GM21737 (cell line): ENCODE results near the gene EPM2AIP1.
A peak's percentile ranks its signal among the peaks of the same experiment; 100 is the strongest.
"Not testable (repeated sequence)": the region's sequence is repeated elsewhere in the genome, so short reads cannot be mapped to it uniquely, and the experiment has no call there.

Source experiments
- ATAC-seq: cut with Tn5 transposase; IDR thresholded peaks from one replicate; pipeline ENCODE4 v1.9.1; 2021; ENCODE audit warnings: mild to moderate bottlenecking, moderate library complexity; ENCODE audit not compliant: unreplicated experiment

Gene EPM2AIP1

DNA sequence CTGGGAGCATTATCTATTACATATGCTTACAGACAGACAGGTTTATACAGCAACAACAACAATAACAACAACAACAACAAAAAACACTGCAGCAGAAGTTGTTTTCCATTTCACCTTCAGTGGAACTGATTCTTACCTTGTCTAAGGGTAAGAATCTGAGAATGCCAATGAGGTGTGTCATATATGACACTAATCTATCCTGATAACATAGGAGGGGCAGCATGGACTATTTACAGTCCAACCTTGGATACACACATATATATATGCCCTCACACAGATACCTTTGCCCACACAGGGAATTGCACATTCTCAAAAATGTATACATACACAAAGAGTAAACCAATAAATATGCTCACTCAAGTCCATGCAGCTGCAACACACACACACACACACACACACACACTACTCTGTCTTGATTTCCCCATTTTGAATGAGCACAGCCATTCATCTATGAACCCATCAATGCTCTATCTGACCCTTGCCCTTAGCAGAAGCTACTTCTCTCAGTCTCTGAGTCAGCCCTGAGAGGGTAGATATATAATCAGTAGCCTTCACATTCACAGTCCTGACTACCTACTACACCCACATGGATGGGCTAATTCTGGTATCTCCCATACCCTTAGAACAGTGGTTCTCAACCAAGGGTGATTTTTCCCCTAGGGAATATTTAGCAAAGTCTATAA, 38.3 kb downstream of the EPM2AIP1 start:
- ATAC-seq: no peak

DNA sequence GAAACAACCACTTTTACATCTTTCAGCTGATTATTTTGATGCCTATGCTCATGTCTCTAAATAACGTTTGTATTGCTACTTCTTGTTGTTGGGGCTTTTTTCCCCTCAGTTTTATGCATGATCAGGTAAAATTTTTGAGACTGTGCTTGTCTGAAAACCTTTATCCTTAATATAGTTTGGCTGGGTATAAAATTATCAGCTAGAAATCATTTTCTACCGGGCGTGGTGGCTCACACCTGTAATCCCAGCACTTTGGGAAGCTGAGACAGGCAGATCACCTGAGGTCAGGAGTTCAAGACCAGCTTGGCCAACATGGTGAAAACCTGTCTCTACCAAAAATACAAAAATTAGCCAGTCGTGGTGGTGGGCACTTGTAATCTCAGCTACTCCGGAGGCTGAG, 45.1 kb downstream of the EPM2AIP1 start:
- ATAC-seq: not testable (repeated sequence)

DNA sequence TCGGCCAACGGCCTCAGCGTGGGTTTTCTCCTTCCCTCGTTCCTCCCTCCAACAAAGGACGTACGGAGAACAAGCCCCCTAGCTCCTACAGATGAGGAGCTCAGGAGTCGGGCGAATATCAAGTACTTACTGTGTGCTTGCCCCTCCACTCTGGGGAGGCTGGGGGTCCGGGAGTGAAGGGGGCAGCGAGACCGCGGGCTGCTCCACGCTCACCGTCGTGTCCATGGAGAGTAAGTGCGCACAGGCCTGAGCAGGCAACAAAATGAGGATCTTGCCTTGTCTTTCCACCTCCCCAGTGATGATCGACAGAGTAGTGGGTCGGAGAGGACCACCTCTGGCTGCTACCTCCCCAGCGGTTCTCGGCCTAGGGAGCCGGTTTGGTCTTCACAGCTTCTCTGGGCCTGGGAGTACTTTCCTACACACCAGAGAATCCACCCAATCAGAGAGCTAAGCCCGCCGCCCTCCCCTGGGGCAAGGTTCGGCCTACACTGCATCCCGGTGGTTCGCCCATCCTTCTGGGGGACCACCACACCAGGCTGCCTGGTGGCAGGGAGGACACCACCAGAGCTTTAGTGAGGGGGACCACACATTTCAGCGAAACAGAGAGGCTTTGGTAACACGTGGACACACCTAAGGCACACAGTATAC, 47.5 kb downstream of the EPM2AIP1 start:
- no peak for ATAC-seq

DNA sequence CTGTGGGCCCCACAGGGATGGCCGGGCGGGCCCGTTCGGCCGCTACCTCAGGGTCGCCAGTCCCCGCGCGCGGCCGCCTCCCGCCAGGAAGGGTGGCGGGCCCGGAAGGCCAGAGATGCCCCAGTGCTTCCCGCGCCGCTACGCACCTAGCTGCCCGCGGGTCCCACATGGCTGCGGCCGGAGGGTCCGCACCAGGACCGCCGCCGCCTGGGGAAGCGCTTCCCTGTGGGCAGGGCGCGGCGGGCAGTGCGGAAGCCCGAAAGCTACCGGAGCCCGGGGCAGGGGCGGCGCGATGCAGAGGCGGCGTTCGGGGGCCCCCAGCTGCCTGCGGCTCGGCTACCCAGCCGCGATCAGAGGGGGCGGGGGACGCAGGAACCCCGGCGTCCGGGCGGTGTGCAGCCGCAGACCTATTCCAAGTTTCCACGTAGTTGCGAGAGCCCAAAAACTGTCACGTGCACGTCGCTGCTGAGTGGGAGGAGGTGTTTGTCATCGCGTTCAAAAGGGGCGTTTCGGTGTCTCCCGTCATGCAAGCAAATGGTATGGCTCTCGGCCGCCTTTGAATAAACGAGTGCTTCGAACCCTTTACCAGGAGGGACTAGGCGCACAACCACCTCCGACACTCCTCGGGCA, 48.2 kb downstream of the EPM2AIP1 start, which contains the start of gene TRANK1:
Gene TRANK1 (minus strand): TSS at position 414 of the 630 bp plus-strand sequence. CDS start 245 bp downstream, at position 169.
- peak; percentile 63 for ATAC-seq

DNA sequence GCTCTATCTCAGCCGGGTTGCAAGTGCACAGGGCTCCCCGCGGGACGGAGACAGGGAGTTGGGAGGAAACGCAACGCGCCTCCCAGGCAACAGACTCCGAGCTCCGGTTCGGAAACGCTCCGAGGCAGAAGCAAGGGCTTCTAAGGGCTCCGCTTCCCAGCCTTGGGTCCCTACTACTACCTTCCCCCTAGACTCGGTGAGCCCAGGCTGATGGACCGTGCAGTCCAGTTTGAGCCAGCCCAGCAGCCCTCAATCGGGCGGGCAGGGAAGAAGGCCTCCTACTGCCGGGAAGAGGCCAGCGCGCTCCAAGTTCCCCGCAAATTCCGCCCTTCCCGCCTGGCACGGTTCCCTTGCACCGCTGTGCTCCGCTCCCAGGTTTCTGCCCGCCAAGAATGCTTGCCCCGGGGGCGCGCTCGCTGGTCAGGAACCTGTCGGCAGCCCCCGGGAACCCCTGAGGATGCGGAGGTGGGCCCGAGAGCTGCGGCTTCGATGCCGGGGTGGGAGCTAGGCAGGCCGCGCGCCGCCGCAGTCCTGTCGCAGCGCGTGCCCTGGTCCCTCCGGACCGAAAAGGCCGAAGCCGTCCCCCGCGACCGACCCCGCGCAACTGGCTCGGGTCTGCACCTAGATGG, 48.8 kb downstream of the EPM2AIP1 start:
- ATAC-seq: peak; percentile 46

DNA sequence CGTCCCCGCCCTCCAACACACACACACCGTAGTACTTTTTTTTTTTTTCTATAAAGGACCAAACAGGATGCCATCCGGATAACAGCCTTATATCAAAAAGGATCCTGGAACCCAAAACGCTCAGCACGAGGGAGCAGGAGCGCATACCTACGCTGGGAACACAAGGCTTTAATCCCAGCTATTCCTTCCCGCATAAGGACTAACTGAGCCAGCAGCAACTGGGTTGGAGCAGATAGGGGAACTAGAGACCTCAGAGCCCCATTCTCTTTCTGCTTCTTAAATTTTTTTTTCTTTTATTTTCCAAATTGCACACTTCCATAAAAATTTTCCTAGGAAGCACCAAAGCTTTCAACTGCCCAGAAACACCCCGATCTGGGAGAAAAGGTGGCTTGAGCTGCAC, 49.3 kb downstream of the EPM2AIP1 start:
- ATAC-seq: no peak

DNA sequence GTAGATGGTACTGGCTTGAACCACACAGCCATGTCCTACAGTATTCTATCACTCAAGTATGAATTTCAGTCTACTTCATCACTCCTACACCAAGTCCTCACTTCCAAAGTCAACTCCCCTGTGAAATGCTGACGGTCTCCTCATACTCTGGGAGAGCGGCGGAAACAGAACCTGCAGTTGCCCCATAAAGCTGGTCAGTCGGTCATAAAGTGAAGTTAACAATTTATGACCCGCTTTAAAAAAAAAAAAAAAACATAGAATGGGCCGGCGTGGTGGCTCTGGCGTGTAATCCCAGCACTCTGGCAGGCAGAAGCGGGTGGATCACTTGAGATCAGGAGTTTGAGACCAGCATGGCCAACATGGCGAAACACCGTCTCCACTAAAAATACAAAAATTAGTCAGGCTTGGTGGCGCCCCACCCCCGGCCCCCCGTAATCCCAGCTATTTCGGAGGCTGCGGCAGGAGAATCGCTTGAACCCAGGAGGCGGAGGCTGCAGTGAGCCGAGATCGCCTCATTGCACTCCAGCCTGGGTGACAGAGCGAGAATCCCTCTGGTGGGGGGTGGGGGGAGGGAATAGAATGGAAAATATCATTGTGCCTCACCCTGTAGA, 50.2 kb downstream of the EPM2AIP1 start:
- no peak for ATAC-seq

DNA sequence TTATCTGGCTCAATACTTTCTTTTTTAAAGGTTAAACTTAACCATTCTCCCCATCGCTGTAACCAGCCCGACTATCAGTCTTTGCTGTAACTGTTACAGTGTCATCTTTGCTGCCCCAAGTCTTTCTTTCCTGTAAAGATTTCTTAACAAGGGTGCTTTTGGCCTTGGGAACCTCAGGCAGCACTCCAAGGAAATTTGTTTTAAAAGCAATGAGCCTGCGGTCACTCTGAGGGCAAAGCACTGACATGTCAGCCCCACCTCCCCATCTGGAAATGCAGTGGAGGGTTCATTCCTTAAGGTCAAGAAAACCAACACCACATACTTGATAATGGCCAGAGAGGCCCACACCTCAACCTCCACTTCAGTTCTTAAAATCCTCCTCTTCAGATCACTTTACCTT, 51.3 kb downstream of the EPM2AIP1 start:
- ATAC-seq: no peak

DNA sequence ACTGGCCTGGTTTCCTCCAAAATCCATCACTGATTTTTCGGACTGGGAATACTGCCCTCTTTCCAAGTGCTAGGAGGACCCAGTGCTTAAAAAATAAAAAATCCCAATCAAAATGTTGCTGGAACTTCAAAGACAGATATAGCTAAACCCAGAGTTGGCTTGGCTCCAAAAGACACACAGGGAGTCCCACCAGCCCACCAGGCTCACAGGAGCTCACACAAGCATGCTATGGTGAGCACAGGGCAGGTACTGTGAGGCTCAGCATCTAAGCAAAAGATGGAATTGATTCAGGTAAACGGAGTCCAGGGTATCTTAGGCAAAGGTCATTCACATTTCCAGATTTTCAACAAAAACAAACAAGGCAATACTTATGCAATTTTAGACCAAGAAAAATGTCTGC, 51.8 kb downstream of the EPM2AIP1 start:
- no peak for ATAC-seq

DNA sequence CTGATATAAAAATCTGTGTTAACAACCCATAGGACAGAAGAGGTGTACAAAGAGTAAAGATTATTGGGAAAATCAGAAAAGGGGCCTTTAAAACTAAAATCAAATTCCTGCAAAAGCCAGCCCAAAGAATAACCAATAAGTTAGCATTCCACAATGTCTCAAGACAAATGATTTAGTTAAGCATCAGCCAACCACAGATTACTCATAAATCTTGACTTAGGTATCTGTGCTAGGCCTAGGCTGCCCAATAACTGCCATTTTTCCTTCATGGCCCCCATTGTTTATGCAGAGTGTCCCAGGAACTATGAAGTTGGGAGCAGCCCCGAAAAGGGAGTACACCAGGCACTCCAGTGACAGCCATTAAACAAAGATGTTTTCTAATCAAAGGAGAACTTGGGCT, 55.4 kb downstream of the EPM2AIP1 start:
- no peak for ATAC-seq
